Inferior parietal cortex (tissue), 1 donor: ENCODE data around the gene EPHA8.

Experiments
- DNase-seq: peaks from one replicate; pipeline ENCODE4 v3.0.0-alpha.2; 2016; ENCODE audit errors: extremely low spot score

Gene EPHA8

GRCh38 chr1:22567197-22567596, 3.9 kb downstream of the EPHA8 start:
- DNase-seq = no peak

- DNase-seq = no peak
These were observed 4.7 kb downstream of the EPHA8 start for GRCh38 chr1:22567994-22568393.

GRCh38 chr1:22569269-22569668, 6.0 kb downstream of the EPHA8 start:
- DNase-seq = no peak

GRCh38 chr1:22570140-22570909, 7.0 kb downstream of the EPHA8 start:
- DNase-seq = no peak

- no peak for DNase-seq
These were observed 9.5 kb downstream of the EPHA8 start for GRCh38 chr1:22572818-22573217.

- DNase-seq = no peak
These were observed 9.9 kb downstream of the EPHA8 start for GRCh38 chr1:22573237-22573636.

GRCh38 chr1:22575532-22576149, 12.4 kb downstream of the EPHA8 start:
- no peak for DNase-seq

GRCh38 chr1:22576150-22576544, 12.9 kb downstream of the EPHA8 start:
- no peak for DNase-seq

GRCh38 chr1:22576617-22577016, 13.3 kb downstream of the EPHA8 start:
- no peak for DNase-seq

- DNase-seq = no peak
These were observed 15.6 kb downstream of the EPHA8 start for GRCh38 chr1:22578732-22579361.

- no peak for DNase-seq
These were observed 16.4 kb downstream of the EPHA8 start for GRCh38 chr1:22579541-22580155.

- no peak for DNase-seq
These were observed 19.7 kb downstream of the EPHA8 start for GRCh38 chr1:22582661-22583635.

GRCh38 chr1:22584001-22584562, 20.8 kb downstream of the EPHA8 start:
- no peak for DNase-seq

GRCh38 chr1:22584970-22585369, 21.7 kb downstream of the EPHA8 start:
- no peak for DNase-seq

GRCh38 chr1:22585471-22585870, 22.2 kb downstream of the EPHA8 start:
- no peak for DNase-seq

- no peak for DNase-seq
These were observed 23.3 kb downstream of the EPHA8 start for GRCh38 chr1:22586356-22587130.

- DNase-seq = no peak
These were observed 24.0 kb downstream of the EPHA8 start for GRCh38 chr1:22587247-22587646.

- DNase-seq = no peak
These were observed 25.7 kb downstream of the EPHA8 start for GRCh38 chr1:22588899-22589422.

- no peak for DNase-seq
These were observed 28.3 kb downstream of the EPHA8 start for GRCh38 chr1:22591576-22591975.

- no peak for DNase-seq
These were observed 28.8 kb downstream of the EPHA8 start for GRCh38 chr1:22592051-22592450.
